SK-N-SH (cell line): Measurements from ENCODE around the gene ZNF816.

Experiments
- EP300 ChIP-seq, 2 experiments: IDR thresholded peaks; 2 replicates each; pipeline versions ENCODE4 v1.4.0 to v1.6.1; 2012; ENCODE audit warnings: borderline replicate concordance in 1 of 2, low read depth in 1 of 2, low read length in 1 of 2
- EZH2phosphoT487 ChIP-seq: fragments of 200-600 bp; sonication (generic); IDR thresholded peaks from 2 replicates; pipeline ENCODE4 v1.6.1; 2017; ENCODE audit warnings: low read depth, mixed run types, mild to moderate bottlenecking, antibody characterized with exemption, moderate library complexity, borderline replicate concordance
- FOXJ3 ChIP-seq: sonication (generic); formaldehyde crosslinking; IDR thresholded peaks from 2 replicates; pipeline ENCODE4 v1.5.1; 2020; ENCODE audit warnings: mild to moderate bottlenecking, missing genetic modification reagents
- GABPA ChIP-seq: IDR thresholded peaks from 2 replicates; pipeline ENCODE4 v1.4.0; 2012; ENCODE audit warnings: low read depth, mild to moderate bottlenecking
- RAD21 ChIP-seq: IDR thresholded peaks from 2 replicates; pipeline ENCODE4 v1.6.1; 2012; ENCODE audit warnings: mild to moderate bottlenecking, low read length
- YY1 ChIP-seq: IDR thresholded peaks from 2 replicates; pipeline ENCODE4 v1.4.0; 2012; ENCODE audit warnings: low read depth, mild to moderate bottlenecking
- TF ChIP-seq, protein P1 (sequence below): fragments of 200-600 bp; sonication (generic); IDR thresholded peaks from 2 replicates; pipeline ENCODE4 v1.6.1; 2017; ENCODE audit warnings: antibody characterized with exemption, mild to moderate bottlenecking, moderate library complexity
- TF ChIP-seq, protein P2 (sequence below): IDR thresholded peaks from 2 replicates; pipeline ENCODE4; 2012

DNA sequence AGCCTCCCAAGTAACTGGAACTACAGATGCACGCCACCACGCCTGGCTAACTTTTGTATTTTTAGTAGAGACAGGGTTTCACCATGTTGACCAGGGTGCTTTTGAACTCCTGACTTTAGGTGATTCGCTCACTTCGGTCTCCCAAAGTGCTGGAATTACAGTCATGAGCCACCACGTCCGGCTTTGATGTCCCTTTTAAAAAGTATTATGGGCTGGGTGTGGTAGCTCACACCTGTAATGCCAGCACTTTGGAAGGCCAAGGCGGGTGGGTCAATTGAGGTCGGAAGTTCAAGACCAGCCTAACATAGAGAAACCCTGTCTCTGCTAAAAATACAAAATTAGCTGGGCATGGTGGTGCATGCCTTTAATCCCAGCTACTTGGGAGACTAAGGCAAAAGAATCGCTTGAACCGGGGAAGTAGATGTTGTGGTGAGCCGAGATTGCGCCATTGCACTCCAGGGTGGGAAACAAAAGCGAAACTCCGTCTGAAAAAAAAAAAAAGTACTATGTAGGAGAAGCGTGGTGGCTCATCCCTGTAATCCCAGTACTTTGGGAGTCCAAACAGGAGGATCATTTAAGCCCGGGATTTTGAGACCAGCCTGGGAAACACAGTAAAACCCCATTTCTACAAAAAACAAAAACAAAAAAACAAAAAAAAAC, 28.2 kb upstream of the ZNF816 start:
- TF ChIP-seq, protein P1, sequence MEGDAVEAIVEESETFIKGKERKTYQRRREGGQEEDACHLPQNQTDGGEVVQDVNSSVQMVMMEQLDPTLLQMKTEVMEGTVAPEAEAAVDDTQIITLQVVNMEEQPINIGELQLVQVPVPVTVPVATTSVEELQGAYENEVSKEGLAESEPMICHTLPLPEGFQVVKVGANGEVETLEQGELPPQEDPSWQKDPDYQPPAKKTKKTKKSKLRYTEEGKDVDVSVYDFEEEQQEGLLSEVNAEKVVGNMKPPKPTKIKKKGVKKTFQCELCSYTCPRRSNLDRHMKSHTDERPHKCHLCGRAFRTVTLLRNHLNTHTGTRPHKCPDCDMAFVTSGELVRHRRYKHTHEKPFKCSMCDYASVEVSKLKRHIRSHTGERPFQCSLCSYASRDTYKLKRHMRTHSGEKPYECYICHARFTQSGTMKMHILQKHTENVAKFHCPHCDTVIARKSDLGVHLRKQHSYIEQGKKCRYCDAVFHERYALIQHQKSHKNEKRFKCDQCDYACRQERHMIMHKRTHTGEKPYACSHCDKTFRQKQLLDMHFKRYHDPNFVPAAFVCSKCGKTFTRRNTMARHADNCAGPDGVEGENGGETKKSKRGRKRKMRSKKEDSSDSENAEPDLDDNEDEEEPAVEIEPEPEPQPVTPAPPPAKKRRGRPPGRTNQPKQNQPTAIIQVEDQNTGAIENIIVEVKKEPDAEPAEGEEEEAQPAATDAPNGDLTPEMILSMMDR: no peak
- no peak for TF ChIP-seq RAD21
- TF ChIP-seq, protein P2, sequence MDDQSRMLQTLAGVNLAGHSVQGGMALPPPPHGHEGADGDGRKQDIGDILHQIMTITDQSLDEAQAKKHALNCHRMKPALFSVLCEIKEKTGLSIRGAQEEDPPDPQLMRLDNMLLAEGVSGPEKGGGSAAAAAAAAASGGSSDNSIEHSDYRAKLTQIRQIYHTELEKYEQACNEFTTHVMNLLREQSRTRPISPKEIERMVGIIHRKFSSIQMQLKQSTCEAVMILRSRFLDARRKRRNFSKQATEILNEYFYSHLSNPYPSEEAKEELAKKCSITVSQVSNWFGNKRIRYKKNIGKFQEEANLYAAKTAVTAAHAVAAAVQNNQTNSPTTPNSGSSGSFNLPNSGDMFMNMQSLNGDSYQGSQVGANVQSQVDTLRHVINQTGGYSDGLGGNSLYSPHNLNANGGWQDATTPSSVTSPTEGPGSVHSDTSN: no peak
- no peak for TF ChIP-seq GABPA
- TF ChIP-seq YY1: no peak
- no peak for TF ChIP-seq FOXJ3
- no peak for TF ChIP-seq EZH2phosphoT487
- TF ChIP-seq EP300 (IDR thresholded peaks at IDR 0.05; ENCODE audit: borderline replicate concordance in 1 of 2, low read depth in 1 of 2, low read length in 1 of 2): no peak
